ENCODE measurements around the gene NTRK3.

The NTRK3 gene

DNA sequence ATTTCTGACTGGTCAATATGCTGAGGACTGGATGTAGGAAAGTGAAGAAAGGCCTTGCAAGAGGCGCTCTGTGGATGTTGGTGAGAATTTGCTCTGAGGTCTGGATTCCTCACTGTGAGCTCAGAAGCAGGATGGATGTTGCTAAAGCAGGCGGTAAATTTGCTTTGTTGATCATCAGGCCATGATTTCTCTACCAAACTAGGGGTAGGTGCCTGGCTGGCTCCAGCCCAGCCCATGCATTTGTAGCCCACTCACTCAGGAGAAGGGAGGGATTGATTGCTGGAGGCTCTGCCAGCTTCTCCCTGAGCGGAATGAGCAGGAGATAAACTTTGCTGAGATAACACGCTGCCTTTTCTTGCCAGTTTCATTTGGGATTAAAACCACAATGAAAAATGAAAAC lies 44.3 kb upstream of the NTRK3 start:
- no peak for ATAC-seq
- TF ChIP-seq ISL1 (CRISPR knock-in tag; IDR thresholded peaks at IDR 0.05): no peak
- TF ChIP-seq, protein P1, sequence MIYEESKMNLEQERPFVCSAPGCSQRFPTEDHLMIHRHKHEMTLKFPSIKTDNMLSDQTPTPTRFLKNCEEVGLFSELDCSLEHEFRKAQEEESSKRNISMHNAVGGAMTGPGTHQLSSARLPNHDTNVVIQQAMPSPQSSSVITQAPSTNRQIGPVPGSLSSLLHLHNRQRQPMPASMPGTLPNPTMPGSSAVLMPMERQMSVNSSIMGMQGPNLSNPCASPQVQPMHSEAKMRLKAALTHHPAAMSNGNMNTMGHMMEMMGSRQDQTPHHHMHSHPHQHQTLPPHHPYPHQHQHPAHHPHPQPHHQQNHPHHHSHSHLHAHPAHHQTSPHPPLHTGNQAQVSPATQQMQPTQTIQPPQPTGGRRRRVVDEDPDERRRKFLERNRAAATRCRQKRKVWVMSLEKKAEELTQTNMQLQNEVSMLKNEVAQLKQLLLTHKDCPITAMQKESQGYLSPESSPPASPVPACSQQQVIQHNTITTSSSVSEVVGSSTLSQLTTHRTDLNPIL (CRISPR knock-in tag; IDR thresholded peaks at IDR 0.05; ENCODE audit: low read depth): no peak
- TF ChIP-seq, protein P2, sequence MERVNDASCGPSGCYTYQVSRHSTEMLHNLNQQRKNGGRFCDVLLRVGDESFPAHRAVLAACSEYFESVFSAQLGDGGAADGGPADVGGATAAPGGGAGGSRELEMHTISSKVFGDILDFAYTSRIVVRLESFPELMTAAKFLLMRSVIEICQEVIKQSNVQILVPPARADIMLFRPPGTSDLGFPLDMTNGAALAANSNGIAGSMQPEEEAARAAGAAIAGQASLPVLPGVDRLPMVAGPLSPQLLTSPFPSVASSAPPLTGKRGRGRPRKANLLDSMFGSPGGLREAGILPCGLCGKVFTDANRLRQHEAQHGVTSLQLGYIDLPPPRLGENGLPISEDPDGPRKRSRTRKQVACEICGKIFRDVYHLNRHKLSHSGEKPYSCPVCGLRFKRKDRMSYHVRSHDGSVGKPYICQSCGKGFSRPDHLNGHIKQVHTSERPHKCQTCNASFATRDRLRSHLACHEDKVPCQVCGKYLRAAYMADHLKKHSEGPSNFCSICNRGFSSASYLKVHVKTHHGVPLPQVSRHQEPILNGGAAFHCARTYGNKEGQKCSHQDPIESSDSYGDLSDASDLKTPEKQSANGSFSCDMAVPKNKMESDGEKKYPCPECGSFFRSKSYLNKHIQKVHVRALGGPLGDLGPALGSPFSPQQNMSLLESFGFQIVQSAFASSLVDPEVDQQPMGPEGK (CRISPR knock-in tag; IDR thresholded peaks at IDR 0.05; ENCODE audit: borderline replicate concordance): no peak
- no peak for TF ChIP-seq TCF4 (CRISPR knock-in tag; IDR thresholded peaks at IDR 0.05; ENCODE audit: borderline replicate concordance)
- TF ChIP-seq ARNTL (CRISPR knock-in tag; IDR thresholded peaks at IDR 0.05; ENCODE audit: borderline replicate concordance, low read depth): no peak
- no peak for TF ChIP-seq PPARA (CRISPR knock-in tag; IDR thresholded peaks at IDR 0.05; ENCODE audit: borderline replicate concordance)
- no peak for TF ChIP-seq ZNF70 (CRISPR knock-in tag; IDR thresholded peaks at IDR 0.05)
- TF ChIP-seq, protein P3, sequence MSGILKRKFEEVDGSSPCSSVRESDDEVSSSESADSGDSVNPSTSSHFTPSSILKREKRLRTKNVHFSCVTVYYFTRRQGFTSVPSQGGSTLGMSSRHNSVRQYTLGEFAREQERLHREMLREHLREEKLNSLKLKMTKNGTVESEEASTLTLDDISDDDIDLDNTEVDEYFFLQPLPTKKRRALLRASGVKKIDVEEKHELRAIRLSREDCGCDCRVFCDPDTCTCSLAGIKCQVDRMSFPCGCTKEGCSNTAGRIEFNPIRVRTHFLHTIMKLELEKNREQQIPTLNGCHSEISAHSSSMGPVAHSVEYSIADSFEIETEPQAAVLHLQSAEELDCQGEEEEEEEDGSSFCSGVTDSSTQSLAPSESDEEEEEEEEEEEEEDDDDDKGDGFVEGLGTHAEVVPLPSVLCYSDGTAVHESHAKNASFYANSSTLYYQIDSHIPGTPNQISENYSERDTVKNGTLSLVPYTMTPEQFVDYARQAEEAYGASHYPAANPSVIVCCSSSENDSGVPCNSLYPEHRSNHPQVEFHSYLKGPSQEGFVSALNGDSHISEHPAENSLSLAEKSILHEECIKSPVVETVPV (CRISPR knock-in tag; IDR thresholded peaks at IDR 0.05): no peak
- no peak for TF ChIP-seq ZNF8 (CRISPR knock-in tag; IDR thresholded peaks at IDR 0.05)
- TF ChIP-seq GLIS3 (CRISPR knock-in tag; IDR thresholded peaks at IDR 0.05): no peak
- TF ChIP-seq ZC3H10 (CRISPR knock-in tag; IDR thresholded peaks at IDR 0.05): no peak
- TF ChIP-seq OSR1 (CRISPR knock-in tag; IDR thresholded peaks at IDR 0.05): no peak
- TF ChIP-seq ZFP3 (CRISPR knock-in tag; IDR thresholded peaks at IDR 0.05): no peak
- TF ChIP-seq CSDC2 (CRISPR knock-in tag; IDR thresholded peaks at IDR 0.05): no peak

DNA sequence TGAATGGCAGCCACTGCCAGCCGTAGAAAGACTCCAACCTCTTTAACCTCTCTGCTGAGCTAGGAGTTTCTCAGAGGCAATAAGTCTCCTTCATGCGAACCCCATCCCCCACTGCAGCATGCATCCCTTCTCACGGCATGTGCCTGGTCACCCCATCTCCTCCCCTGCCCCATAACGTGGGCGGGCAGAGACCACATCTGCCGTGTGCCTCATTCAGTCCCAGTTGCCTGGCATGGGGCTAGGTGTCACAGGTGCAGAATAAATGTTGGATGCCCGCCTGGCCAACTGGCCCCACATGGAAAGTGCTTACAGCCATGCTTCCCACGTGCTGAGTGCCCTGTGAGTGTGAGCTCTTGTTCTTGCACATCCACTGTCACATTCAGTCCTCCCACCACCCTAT lies 43.5 kb upstream of the NTRK3 start:
- TF ChIP-seq, protein P4, sequence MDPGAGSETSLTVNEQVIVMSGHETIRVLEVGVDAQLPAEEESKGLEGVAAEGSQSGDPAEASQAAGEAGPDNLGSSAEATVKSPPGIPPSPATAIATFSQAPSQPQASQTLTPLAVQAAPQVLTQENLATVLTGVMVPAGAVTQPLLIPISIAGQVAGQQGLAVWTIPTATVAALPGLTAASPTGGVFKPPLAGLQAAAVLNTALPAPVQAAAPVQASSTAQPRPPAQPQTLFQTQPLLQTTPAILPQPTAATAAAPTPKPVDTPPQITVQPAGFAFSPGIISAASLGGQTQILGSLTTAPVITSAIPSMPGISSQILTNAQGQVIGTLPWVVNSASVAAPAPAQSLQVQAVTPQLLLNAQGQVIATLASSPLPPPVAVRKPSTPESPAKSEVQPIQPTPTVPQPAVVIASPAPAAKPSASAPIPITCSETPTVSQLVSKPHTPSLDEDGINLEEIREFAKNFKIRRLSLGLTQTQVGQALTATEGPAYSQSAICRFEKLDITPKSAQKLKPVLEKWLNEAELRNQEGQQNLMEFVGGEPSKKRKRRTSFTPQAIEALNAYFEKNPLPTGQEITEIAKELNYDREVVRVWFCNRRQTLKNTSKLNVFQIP (CRISPR knock-in tag; IDR thresholded peaks at IDR 0.05; ENCODE audit: borderline replicate concordance, low read depth): no peak
- TF ChIP-seq ISL1 (CRISPR knock-in tag; IDR thresholded peaks at IDR 0.05): no peak
- no peak for TF ChIP-seq BACH2 (CRISPR knock-in tag; IDR thresholded peaks at IDR 0.05; ENCODE audit: borderline replicate concordance)
- no peak for TF ChIP-seq CSDC2 (CRISPR knock-in tag; IDR thresholded peaks at IDR 0.05)
- no peak for TF ChIP-seq ESRRG (CRISPR knock-in tag; IDR thresholded peaks at IDR 0.05)
- no peak for TF ChIP-seq SNAI2 (CRISPR knock-in tag; IDR thresholded peaks at IDR 0.05)
- no peak for TF ChIP-seq ZFP30 (CRISPR knock-in tag; IDR thresholded peaks at IDR 0.05)
- no peak for TF ChIP-seq OSR1 (CRISPR knock-in tag; IDR thresholded peaks at IDR 0.05)
- TF ChIP-seq TSHZ2 (CRISPR knock-in tag; IDR thresholded peaks at IDR 0.05): no peak
- TF ChIP-seq TCF4 (CRISPR knock-in tag; IDR thresholded peaks at IDR 0.05; ENCODE audit: borderline replicate concordance): no peak
- TF ChIP-seq ZNF8 (CRISPR knock-in tag; IDR thresholded peaks at IDR 0.05): no peak
- no peak for TF ChIP-seq ZFP3 (CRISPR knock-in tag; IDR thresholded peaks at IDR 0.05)
- TF ChIP-seq, protein P3 (CRISPR knock-in tag; IDR thresholded peaks at IDR 0.05): no peak
- no peak for TF ChIP-seq ZNF70 (CRISPR knock-in tag; IDR thresholded peaks at IDR 0.05)
- TF ChIP-seq RARB (CRISPR knock-in tag; IDR thresholded peaks at IDR 0.05): no peak
- no peak for TF ChIP-seq ZC3H10 (CRISPR knock-in tag; IDR thresholded peaks at IDR 0.05)
- ATAC-seq: no peak

Measured in SK-N-SH treated with all-trans-retinoic acid at 6 μM for 48 hours (cell line).